Measurements from ENCODE around the gene NCSTN. TPM values are rescaled to one million over a fixed set of nuclear protein-coding genes. Genes with fewer than 3 reads are reported as not detected.

The NCSTN gene
- total and polyA plus RNA-seq, 9 of the 15 experiments (the other 6 are each of a cell fraction or from before 2014, with no cell fraction given) = 21.3 to 91.1 (median 57.9) TPM

DNA sequence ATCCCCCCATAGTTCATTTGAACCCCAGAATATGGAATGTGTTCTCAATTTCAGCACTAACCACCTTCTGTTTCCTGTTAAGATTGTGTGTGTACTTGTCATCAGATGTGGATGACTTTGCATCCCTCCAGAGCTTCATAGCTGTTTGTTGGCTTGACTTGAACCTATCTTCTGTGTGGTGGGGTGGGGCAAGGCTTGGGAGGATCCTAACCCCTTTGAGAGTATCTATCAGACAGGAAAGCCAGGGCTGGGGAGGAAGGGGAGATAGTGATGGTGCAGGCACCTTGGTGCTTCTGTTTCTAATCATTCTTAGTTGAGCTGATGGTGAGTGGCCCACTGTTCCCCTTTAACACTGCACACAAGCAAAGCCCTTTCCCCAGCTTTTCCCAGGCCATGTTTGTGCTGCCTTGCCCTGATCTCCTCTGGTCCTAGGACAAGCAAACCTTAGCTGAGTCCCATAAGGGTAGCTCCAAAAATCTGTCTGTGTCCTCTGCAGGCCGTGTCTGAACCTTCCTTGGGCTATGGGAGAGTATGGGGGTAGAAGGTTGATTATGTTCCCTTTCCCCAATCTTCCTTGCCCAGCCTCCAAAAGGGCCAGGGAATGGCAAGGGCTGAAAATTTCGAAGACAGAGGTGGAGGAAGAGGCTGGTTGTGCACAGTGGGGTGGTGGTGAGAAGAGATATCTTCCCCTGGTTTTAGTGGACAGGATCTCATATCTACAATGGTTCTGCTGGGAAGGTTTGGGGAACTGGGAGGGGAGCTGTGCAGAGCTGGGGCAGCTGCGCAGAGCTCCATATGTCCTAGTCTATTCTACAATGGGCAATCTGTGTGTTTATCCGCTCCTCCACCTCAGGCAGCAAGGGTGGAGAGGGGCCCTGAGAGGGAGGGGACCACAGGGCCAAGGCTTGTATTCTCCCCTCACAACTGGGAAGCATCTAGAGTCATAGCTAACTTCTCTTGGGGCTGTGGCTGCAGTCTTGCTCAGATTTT, 25.0 kb downstream of the NCSTN start (continued):
- 0 out of 2 replicates have a peak, but pooled peaks have one; percentile 42 for TF ChIP-seq OTX1 (CRISPR knock-in tag; IDR thresholded peaks at IDR 0.05)
- no peak for TF ChIP-seq ZNF589 (CRISPR knock-in tag; IDR thresholded peaks at IDR 0.05; ENCODE audit: low read depth)
- no peak for TF ChIP-seq RBM25 (IDR thresholded peaks at IDR 0.05; ENCODE audit: low read depth, low read length, severe bottlenecking)
- TF ChIP-seq, protein P1, sequence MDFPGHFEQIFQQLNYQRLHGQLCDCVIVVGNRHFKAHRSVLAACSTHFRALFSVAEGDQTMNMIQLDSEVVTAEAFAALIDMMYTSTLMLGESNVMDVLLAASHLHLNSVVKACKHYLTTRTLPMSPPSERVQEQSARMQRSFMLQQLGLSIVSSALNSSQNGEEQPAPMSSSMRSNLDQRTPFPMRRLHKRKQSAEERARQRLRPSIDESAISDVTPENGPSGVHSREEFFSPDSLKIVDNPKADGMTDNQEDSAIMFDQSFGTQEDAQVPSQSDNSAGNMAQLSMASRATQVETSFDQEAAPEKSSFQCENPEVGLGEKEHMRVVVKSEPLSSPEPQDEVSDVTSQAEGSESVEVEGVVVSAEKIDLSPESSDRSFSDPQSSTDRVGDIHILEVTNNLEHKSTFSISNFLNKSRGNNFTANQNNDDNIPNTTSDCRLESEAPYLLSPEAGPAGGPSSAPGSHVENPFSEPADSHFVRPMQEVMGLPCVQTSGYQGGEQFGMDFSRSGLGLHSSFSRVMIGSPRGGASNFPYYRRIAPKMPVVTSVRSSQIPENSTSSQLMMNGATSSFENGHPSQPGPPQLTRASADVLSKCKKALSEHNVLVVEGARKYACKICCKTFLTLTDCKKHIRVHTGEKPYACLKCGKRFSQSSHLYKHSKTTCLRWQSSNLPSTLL (IDR thresholded peaks at IDR 0.05) = no peak
- TF ChIP-seq FOS (IDR thresholded peaks at IDR 0.05; ENCODE audit: extremely low read depth, insufficient read length) = no peak
- no peak for TF ChIP-seq ZNF174 (CRISPR knock-in tag; IDR thresholded peaks at IDR 0.05)
- 0 out of 4 replicates have a peak, but pooled peaks of 1 of the 2 experiments have one; percentile 41 for TF ChIP-seq ARNT (IDR thresholded peaks at IDR 0.05)
- TF ChIP-seq, protein P2, sequence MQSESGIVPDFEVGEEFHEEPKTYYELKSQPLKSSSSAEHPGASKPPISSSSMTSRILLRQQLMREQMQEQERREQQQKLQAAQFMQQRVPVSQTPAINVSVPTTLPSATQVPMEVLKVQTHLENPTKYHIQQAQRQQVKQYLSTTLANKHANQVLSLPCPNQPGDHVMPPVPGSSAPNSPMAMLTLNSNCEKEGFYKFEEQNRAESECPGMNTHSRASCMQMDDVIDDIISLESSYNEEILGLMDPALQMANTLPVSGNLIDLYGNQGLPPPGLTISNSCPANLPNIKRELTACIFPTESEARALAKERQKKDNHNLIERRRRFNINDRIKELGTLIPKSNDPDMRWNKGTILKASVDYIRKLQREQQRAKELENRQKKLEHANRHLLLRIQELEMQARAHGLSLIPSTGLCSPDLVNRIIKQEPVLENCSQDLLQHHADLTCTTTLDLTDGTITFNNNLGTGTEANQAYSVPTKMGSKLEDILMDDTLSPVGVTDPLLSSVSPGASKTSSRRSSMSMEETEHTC (IDR thresholded peaks at IDR 0.05) = no peak
- no peak for TF ChIP-seq XRCC4 (IDR thresholded peaks at IDR 0.05; ENCODE audit: extremely low read depth, insufficient read depth, insufficient read length)
- no peak for TF ChIP-seq TCF7L2 (IDR thresholded peaks at IDR 0.05; ENCODE audit: low read depth, low read length)
- TF ChIP-seq, protein P3, sequence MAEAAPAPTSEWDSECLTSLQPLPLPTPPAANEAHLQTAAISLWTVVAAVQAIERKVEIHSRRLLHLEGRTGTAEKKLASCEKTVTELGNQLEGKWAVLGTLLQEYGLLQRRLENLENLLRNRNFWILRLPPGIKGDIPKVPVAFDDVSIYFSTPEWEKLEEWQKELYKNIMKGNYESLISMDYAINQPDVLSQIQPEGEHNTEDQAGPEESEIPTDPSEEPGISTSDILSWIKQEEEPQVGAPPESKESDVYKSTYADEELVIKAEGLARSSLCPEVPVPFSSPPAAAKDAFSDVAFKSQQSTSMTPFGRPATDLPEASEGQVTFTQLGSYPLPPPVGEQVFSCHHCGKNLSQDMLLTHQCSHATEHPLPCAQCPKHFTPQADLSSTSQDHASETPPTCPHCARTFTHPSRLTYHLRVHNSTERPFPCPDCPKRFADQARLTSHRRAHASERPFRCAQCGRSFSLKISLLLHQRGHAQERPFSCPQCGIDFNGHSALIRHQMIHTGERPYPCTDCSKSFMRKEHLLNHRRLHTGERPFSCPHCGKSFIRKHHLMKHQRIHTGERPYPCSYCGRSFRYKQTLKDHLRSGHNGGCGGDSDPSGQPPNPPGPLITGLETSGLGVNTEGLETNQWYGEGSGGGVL (CRISPR knock-in tag; IDR thresholded peaks at IDR 0.05) = no peak
- no peak for TF ChIP-seq ZBTB7A (IDR thresholded peaks at IDR 0.05; ENCODE audit: borderline replicate concordance, control insufficient read depth, low read depth, low read length)
- no peak for TF ChIP-seq NR2C2 (CRISPR knock-in tag; IDR thresholded peaks at IDR 0.05)
- TF ChIP-seq NR2C2 (tag; IDR thresholded peaks at IDR 0.05) = no peak
- no peak for TF ChIP-seq POLR2H (tag; IDR thresholded peaks at IDR 0.05; ENCODE audit: low read depth)
- no peak for TF ChIP-seq ZNF76 (CRISPR knock-in tag; IDR thresholded peaks at IDR 0.05; ENCODE audit: borderline replicate concordance)
- no peak for TF ChIP-seq STAG1 (CRISPR knock-in tag; IDR thresholded peaks at IDR 0.05; ENCODE audit: borderline replicate concordance)
- TF ChIP-seq, protein P4, sequence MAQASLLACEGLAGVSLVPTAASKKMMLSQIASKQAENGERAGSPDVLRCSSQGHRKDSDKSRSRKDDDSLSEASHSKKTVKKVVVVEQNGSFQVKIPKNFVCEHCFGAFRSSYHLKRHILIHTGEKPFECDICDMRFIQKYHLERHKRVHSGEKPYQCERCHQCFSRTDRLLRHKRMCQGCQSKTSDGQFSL (CRISPR knock-in tag; IDR thresholded peaks at IDR 0.05) = no peak; the same call in 1 of the 2 replicates
- TF ChIP-seq, protein P4 (tag; IDR thresholded peaks at IDR 0.05) = no peak
- no peak for TF ChIP-seq MYC (IDR thresholded peaks at IDR 0.05; ENCODE audit: low read depth, low read length)
- no peak for TF ChIP-seq MYC (CRISPR knock-in tag; IDR thresholded peaks at IDR 0.05; ENCODE audit: borderline replicate concordance, low read depth)
